ENCODE measurements around the gene METTL9. TPM values are rescaled to one million over a fixed set of nuclear protein-coding genes. Genes with fewer than 3 reads are reported as not detected.
"Not testable (repeated sequence)": the region's sequence is repeated elsewhere in the genome, so short reads cannot be mapped to it uniquely, and the experiment has no call there.

Gene METTL9
- total RNA-seq, 1 donor from 2014 or later = 89.3 TPM

- DNase-seq (ENCODE audit: low spot score) = peak; percentile 88
These were observed 25.9 kb upstream of the METTL9 start for GRCh38 chr16:21573506-21573905.

GRCh38 chr16:21574372-21574771 lies 25.0 kb upstream of the METTL9 start:
- DNase-seq (ENCODE audit: low spot score) = peak; percentile 76

GRCh38 chr16:21576323-21576722 lies 23.1 kb upstream of the METTL9 start:
- DNase-seq (ENCODE audit: low spot score) = peak; percentile 80

GRCh38 chr16:21577487-21577886 lies 21.9 kb upstream of the METTL9 start:
- not testable (repeated sequence) for DNase-seq (ENCODE audit: low spot score)

GRCh38 chr16:21578311-21578710 lies 21.1 kb upstream of the METTL9 start:
- DNase-seq (ENCODE audit: low spot score) = not testable (repeated sequence)

GRCh38 chr16:21580131-21580530 lies 19.2 kb upstream of the METTL9 start:
- not testable (repeated sequence) for DNase-seq (ENCODE audit: low spot score)

- DNase-seq (ENCODE audit: low spot score) = no peak
These were observed 18.6 kb upstream of the METTL9 start for GRCh38 chr16:21580807-21581206.

- DNase-seq (ENCODE audit: low spot score) = no peak
These were observed 14.6 kb upstream of the METTL9 start for GRCh38 chr16:21584817-21585216.

GRCh38 chr16:21588593-21588992 lies 10.8 kb upstream of the METTL9 start:
- not testable (repeated sequence) for DNase-seq (ENCODE audit: low spot score)

GRCh38 chr16:21589551-21589950 lies 9.8 kb upstream of the METTL9 start:
- no peak for DNase-seq (ENCODE audit: low spot score)

- DNase-seq (ENCODE audit: low spot score) = no peak
These were observed 9.1 kb upstream of the METTL9 start for GRCh38 chr16:21590287-21590686.

- no peak for DNase-seq (ENCODE audit: low spot score)
These were observed 8.6 kb upstream of the METTL9 start for GRCh38 chr16:21590796-21591195.

- DNase-seq (ENCODE audit: low spot score) = no peak
These were observed 7.2 kb upstream of the METTL9 start for GRCh38 chr16:21592191-21592590.

GRCh38 chr16:21593530-21594289 lies 5.7 kb upstream of the METTL9 start:
- DNase-seq (ENCODE audit: low spot score) = no peak

- DNase-seq (ENCODE audit: low spot score) = no peak
These were observed 1.8 kb upstream of the METTL9 start for GRCh38 chr16:21597561-21598030.

GRCh38 chr16:21598206-21598605 lies 1.2 kb upstream of the METTL9 start:
- DNase-seq (ENCODE audit: low spot score) = no peak

- no peak for DNase-seq (ENCODE audit: low spot score)
These were observed 666 bp upstream of the METTL9 start for GRCh38 chr16:21598701-21599121.

GRCh38 chr16:21600031-21600773 lies 825 bp downstream of the METTL9 start:
- DNase-seq (ENCODE audit: low spot score) = no peak

GRCh38 chr16:21602785-21603184 lies 3.4 kb downstream of the METTL9 start:
- DNase-seq (ENCODE audit: low spot score) = no peak

- DNase-seq (ENCODE audit: low spot score) = no peak
These were observed 4.6 kb downstream of the METTL9 start for GRCh38 chr16:21603928-21604327.

GRCh38 chr16:21605848-21606247 lies 6.5 kb downstream of the METTL9 start:
- DNase-seq (ENCODE audit: low spot score) = not testable (repeated sequence)

- DNase-seq (ENCODE audit: low spot score) = no peak
These were observed 9.4 kb downstream of the METTL9 start for GRCh38 chr16:21608639-21609328.
